ENCODE data around the gene ARHGEF2.
"Not testable (repeated sequence)": the region's sequence is repeated elsewhere in the genome, so short reads cannot be mapped to it uniquely, and the experiment has no call there.

The ARHGEF2 gene

DNA sequence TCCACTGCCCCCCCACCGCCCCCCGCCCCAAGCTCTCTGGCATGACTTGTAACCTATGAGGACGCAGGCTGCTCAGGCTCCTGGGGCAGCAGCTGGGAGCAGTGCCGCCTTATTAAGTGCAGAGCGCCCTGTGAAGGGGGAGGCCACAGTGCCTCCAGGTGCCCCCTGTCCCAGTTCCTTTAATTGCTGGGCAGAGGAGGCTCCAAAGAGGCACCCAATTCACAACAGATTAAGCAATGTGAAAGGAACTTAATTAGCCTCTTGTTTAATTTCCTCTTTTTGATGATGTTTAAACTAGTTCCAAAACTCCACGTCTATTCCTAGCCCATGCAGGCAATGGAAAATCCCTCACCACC is 33.9 kb downstream of the ARHGEF2 start:
- no peak for DNase-seq (ENCODE audit: low read depth in 2 of 2, low spot score in 1 of 2)

- DNase-seq (ENCODE audit: low read depth in 2 of 2, low spot score in 1 of 2) = no peak
These were observed 35.7 kb downstream of the ARHGEF2 start for GRCh38 chr1:155942578-155943141.

DNA sequence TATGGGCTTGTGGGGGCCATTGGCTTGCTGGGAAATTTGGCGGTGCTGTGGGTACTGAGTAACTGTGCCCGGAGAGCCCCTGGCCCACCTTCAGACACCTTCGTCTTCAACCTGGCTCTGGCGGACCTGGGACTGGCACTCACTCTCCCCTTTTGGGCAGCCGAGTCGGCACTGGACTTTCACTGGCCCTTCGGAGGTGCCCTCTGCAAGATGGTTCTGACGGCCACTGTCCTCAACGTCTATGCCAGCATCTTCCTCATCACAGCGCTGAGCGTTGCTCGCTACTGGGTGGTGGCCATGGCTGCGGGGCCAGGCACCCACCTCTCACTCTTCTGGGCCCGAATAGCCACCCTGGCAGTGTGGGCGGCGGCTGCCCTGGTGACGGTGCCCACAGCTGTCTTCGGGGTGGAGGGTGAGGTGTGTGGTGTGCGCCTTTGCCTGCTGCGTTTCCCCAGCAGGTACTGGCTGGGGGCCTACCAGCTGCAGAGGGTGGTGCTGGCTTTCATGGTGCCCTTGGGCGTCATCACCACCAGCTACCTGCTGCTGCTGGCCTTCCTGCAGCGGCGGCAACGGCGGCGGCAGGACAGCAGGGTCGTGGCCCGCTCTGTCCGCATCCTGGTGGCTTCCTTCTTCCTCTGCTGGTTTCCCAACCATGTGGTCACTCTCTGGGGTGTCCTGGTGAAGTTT is 36.4 kb downstream of the ARHGEF2 start:
- no peak for DNase-seq (ENCODE audit: low read depth in 2 of 2, low spot score in 1 of 2)

GRCh38 chr1:155940993-155941844 is 37.1 kb downstream of the ARHGEF2 start, which contains the start of gene RXFP4:
Gene RXFP4 (plus strand): TSS chr1:155941638. CDS start chr1:155941710, 72 bp downstream.
- no peak for DNase-seq (ENCODE audit: low read depth in 2 of 2, low spot score in 1 of 2)

DNA sequence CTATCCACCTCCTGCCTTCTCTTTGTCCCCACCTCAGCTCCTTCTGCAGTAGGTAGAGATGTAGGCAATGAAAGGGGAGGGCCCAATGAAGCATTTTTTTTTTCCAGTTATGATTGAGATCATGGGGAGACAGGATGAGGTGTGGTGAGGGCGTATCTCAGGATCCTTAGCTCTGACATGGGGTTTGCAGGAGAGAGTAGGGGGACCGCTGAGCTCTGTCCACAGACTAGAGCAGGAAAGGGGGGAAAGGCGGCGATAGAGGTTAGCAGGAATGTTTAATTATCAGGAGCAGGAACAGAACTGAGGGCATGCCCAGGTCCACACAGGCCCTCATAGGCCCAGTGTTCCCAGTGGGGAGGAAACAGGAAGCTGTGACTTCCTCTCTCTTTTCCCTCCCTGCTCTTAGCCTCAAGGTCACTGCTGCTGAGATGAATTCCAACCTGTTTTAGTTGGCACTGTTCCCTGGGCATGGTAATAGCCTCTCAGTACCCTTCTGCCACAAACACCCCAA is 37.8 kb downstream of the ARHGEF2 start:
- DNase-seq (ENCODE audit: low read depth in 2 of 2, low spot score in 1 of 2) = no peak

DNA sequence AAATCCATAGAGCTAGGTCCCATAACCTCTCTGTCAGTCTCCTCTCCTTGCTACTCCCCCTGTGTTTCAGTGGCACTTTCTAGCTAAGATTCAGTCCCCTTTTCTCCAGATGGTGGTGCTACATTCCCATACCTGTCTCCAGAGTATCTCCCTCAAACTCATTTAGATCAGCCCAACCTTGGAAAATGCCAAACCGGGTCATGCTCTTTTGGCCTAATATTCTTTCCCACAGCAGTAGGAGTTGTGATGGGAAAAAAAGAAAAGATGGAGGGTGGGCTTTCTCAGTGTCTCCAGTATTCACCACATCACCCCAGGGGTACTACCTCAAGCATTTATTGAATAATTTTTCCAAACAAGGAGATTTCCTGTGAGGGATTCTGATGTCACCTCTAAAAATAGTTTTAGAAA is 40.1 kb downstream of the ARHGEF2 start:
- no peak for DNase-seq (ENCODE audit: low read depth in 2 of 2, low spot score in 1 of 2)

GRCh38 chr1:155934936-155935590 is 43.3 kb downstream of the ARHGEF2 start:
- DNase-seq (ENCODE audit: low read depth in 2 of 2, low spot score in 1 of 2) = no peak

GRCh38 chr1:155934097-155934935 is 44.0 kb downstream of the ARHGEF2 start, which contains the start of gene KHDC4:
Gene KHDC4 (minus strand): TSS chr1:155934413. CDS start chr1:155934373, 40 bp downstream.
- peak; percentile 83 to 89 for DNase-seq (ENCODE audit: low read depth in 2 of 2, low spot score in 1 of 2)

DNA sequence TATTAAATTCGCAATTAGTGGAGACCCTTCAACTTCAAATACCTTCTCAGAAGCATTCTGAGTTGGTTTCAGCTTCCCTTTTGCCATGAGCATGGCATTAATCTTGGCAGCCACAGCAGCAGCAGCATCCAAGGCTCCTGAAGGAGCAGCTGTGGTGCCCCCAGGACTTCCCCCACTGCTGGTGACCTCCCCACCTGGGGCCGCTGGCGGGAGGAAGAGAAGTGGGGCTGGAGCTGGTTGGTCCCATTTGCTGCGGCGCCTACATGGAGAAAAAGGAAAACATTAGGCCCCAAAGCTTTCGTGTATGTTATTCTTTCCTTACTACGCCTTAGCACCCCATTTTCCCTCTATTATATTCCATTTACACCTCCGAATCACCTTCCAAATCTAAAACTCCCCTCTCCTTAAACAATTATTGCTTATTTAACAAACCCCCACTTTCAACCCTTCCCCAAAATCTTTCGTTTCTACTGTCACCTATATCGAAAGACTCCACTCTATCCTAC is 44.7 kb downstream of the ARHGEF2 start:
- no peak for DNase-seq (ENCODE audit: low read depth in 2 of 2, low spot score in 1 of 2)

DNA sequence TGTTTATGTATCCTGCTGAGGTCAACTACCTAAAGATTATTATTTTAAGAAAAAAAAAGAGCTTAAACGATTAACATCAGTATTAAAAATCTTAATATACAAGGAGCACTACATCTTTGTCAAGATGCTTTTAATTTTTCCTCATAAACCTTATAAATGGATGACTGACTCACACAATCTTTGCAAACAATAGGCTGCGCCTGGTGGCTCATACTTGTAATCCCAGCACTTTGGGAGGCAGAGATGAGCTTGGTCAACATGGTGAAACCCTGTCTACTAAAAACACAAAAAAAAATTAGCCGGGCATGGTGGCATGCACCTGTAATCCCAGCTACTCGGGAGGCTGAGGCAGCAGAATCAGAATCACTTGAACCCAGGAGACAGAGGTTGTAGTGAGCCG is 45.9 kb downstream of the ARHGEF2 start:
- DNase-seq (ENCODE audit: low read depth in 2 of 2, low spot score in 1 of 2) = no peak

DNA sequence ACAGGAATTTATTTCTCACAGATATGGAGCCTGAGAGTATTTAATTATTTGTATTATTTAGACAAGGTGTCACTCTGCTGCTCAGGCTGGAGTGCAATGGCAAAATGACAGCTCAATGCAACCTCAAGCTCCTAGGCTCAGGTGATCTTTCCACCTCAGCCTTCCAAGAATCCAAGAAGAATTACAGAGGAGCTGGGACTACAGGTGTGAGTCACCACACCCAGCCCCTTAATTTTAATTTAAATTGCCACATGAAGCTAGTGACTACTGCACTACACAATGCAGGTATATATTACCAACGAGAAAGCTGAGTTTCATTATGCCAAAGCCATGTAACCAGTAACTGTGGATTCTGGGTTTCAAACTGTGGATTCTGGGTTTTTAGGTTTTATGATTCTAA is 46.3 kb downstream of the ARHGEF2 start:
- no peak for DNase-seq (ENCODE audit: low read depth in 2 of 2, low spot score in 1 of 2)

DNA sequence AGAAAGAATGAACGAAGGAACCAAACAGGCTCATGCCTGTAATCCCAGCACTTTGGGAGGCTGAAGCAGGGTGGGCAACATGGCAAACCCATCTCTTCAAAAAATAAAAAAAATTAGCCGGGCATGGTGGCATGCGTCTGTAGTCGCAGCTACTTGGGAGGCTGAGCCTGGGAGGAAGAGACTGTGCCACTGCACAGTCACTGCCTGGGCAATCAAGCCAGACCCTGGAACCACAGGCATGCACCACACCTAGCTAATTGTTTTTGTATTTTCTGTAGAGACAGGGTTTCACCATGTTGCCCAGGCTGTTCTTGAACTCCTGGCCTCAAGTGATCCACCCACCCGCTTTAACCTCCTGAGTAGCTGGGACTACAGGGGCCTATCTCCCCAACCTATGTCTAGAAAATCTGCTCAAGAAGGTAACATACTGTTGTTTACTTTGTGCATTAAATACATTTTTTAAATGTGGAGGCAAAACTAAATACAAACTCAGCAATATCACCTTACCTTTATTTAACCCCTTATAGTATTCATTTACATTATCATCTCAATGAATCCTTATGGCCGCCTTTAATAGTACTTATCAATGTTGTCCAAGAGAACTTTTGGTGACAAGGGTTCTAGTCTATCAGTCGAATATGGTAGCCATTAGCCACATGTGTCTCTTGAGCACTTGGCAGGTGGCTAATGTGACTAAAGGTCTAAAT is 46.9 kb downstream of the ARHGEF2 start:
- DNase-seq (ENCODE audit: low read depth in 2 of 2, low spot score in 1 of 2) = no peak

- not testable (repeated sequence) for DNase-seq (ENCODE audit: low read depth in 2 of 2, low spot score in 1 of 2)
These were observed 47.6 kb downstream of the ARHGEF2 start for GRCh38 chr1:155930725-155931124.

- DNase-seq (ENCODE audit: low read depth in 2 of 2, low spot score in 1 of 2) = no peak
These were observed 49.3 kb downstream of the ARHGEF2 start for GRCh38 chr1:155929057-155929456.

DNA sequence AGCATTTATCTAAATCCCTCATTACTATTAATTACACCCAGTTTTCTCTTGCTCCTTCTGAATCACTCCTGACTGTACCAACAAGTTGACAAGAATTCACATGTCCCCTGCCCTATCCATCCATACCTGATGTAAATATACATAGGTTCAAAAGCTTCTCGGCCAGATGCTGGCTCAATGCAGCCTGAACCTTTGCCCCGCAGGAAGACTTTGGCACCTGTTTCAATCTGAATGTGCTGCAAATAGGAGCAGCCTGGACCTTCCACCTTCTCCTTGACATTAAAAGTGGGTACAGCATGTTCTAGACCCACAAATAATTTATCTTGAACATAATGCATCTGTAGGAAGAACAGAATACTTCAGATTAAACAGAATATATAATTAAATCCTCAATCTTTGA is 52.8 kb downstream of the ARHGEF2 start:
- no peak for DNase-seq (ENCODE audit: low read depth in 2 of 2, low spot score in 1 of 2)

DNA sequence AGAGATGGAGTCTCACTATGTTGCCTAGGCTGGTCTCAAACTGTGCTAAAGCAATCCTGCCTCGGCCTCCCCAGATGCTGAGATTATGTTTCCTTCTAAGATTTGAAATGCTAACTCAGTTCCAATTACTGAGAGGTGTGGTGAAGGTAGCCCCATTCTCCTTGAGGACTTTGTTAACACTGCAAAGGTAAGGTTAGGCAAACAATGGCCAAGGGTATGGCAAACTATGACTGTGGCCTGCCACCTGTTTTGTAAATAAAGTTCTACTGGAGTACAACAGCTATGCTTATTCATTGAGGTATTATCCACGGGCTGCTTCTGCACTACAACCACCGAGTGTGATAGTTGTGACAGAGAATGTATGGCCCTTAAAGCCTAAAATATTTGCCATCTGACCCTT is 57.6 kb downstream of the ARHGEF2 start:
- DNase-seq (ENCODE audit: low read depth in 2 of 2, low spot score in 1 of 2) = no peak

DNA sequence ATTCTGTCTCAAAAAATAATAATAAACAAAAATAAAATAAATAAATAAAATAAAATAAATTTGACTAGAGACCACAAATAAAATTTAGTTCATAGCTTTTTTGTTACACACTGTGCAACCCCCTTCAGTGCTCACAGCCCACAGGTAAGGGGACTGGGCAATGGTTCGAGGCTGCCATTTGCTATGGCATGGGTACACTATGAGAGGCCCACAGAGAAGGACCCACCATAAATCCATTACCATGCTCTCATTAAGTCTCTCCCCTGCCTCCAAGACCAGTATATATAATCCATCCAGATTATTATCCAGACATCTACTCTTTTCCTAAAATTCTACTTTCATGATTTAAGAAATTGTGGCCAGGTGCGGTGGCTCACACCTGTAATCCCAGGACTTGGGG is 58.5 kb downstream of the ARHGEF2 start:
- DNase-seq (ENCODE audit: low read depth in 2 of 2, low spot score in 1 of 2) = no peak

DNA sequence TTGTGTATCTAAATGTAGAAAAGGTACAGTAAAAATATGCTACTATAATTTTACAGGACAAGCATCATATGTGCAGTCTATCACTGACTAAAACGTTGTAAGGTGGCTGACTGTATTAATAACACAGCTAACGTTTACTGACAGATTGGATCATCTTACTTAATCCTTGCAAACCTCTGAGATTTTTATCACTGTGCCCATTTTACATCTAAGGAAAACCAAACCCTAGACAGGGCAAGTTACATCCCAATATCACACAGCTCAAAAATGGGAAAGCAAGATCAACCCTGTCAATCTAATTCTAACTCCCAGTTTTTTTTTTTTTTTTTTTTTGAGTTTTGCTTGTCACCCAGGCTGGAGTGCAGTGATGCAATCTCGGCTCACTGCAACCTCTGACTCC is 59.7 kb downstream of the ARHGEF2 start:
- DNase-seq (ENCODE audit: low read depth in 2 of 2, low spot score in 1 of 2) = no peak

- DNase-seq (ENCODE audit: low read depth in 2 of 2, low spot score in 1 of 2) = no peak
These were observed 64.2 kb downstream of the ARHGEF2 start for GRCh38 chr1:155913969-155914757.

Measured in stimulated activated CD8-positive, alpha-beta memory T cell treated with anti-CD3 and anti-CD28 coated beads, Interleukin-4, amount 100 ng/mL, for 1 hour (primary cell).